ENCODE data around the gene ACSF3.
A peak's percentile ranks its signal among the peaks of the same experiment; 100 is the strongest.

Gene ACSF3

DNA sequence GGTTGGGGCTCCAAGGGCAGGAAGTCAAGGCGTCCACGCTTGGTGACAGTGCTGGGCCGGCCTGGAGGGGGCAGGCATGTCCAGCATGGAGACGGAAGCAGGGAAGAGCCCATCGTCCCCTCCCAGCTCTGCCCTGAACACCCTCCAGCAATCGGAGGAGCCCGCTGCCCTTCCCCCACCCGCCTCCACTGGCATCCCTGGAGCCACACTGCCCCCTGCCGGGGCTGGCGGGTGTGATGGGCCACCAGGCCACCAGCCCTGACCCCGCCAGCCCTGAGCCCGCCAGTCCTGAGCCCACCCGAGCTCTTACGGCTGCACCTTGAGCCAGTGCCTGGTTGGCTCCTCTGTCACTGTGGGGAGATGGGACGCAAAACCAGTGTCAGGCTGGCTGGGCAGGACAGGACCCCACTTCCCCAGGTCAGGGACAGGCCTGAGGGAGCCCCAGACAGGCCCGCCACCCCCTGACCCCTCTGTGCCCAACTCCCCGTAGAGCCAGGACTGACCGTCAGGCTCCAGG is 73.8 kb downstream of the ACSF3 start (continued):
- TF ChIP-seq, protein P1, sequence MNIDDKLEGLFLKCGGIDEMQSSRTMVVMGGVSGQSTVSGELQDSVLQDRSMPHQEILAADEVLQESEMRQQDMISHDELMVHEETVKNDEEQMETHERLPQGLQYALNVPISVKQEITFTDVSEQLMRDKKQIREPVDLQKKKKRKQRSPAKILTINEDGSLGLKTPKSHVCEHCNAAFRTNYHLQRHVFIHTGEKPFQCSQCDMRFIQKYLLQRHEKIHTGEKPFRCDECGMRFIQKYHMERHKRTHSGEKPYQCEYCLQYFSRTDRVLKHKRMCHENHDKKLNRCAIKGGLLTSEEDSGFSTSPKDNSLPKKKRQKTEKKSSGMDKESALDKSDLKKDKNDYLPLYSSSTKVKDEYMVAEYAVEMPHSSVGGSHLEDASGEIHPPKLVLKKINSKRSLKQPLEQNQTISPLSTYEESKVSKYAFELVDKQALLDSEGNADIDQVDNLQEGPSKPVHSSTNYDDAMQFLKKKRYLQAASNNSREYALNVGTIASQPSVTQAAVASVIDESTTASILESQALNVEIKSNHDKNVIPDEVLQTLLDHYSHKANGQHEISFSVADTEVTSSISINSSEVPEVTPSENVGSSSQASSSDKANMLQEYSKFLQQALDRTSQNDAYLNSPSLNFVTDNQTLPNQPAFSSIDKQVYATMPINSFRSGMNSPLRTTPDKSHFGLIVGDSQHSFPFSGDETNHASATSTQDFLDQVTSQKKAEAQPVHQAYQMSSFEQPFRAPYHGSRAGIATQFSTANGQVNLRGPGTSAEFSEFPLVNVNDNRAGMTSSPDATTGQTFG (tag by site-specific recombination; IDR thresholded peaks at IDR 0.05; ENCODE audit: borderline replicate concordance): no peak
- TF ChIP-seq KLF8 (tag by site-specific recombination; IDR thresholded peaks at IDR 0.05): peak; percentile 55; the same call in 1 of the 2 replicates
- 0 out of 2 replicates have a peak, but pooled peaks have one; percentile 24 for TF ChIP-seq IKZF3 (tag by site-specific recombination; IDR thresholded peaks at IDR 0.05)
- TF ChIP-seq ZNF10 (tag by site-specific recombination; IDR thresholded peaks at IDR 0.05): no peak
- no peak for TF ChIP-seq ZNF600 (tag by site-specific recombination; IDR thresholded peaks at IDR 0.05)
- TF ChIP-seq, protein P2, sequence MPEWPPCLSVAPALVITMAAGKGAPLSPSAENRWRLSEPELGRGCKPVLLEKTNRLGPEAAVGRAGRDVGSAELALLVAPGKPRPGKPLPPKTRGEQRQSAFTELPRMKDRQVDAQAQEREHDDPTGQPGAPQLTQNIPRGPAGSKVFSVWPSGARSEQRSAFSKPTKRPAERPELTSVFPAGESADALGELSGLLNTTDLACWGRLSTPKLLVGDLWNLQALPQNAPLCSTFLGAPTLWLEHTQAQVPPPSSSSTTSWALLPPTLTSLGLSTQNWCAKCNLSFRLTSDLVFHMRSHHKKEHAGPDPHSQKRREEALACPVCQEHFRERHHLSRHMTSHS (tag by site-specific recombination; IDR thresholded peaks at IDR 0.05): no peak
- TF ChIP-seq ZNF138 (tag by site-specific recombination; IDR thresholded peaks at IDR 0.05; ENCODE audit: borderline replicate concordance): no peak
- no peak for TF ChIP-seq HOXC10 (CRISPR knock-in tag; IDR thresholded peaks at IDR 0.05)
- no peak for TF ChIP-seq FEZF1 (tag by site-specific recombination; IDR thresholded peaks at IDR 0.05)
- no peak for TF ChIP-seq ZNF202 (tag by site-specific recombination; IDR thresholded peaks at IDR 0.05; ENCODE audit: borderline replicate concordance)
- TF ChIP-seq ZNF654 (tag by site-specific recombination; IDR thresholded peaks at IDR 0.05; ENCODE audit: low read depth): peak; percentile 87
- TF ChIP-seq ZNF174 (tag by site-specific recombination; IDR thresholded peaks at IDR 0.05): no peak
- peak; percentile 34; the same call in 1 of the 2 replicates for TF ChIP-seq SP3 (tag by site-specific recombination; IDR thresholded peaks at IDR 0.05)
- no peak for TF ChIP-seq ZNF658 (tag by site-specific recombination; IDR thresholded peaks at IDR 0.05)
- no peak for TF ChIP-seq ZNF248 (tag by site-specific recombination; IDR thresholded peaks at IDR 0.05)
- TF ChIP-seq ZNF302 (tag by site-specific recombination; IDR thresholded peaks at IDR 0.05; ENCODE audit: low read depth): no peak
- no peak for TF ChIP-seq ZNF146 (tag by site-specific recombination; IDR thresholded peaks at IDR 0.05)
- TF ChIP-seq OVOL3 (tag by site-specific recombination; IDR thresholded peaks at IDR 0.05): no peak
- no peak for TF ChIP-seq OSR2 (tag by site-specific recombination; IDR thresholded peaks at IDR 0.05)
- TF ChIP-seq ZNF677 (tag by site-specific recombination; IDR thresholded peaks at IDR 0.05): no peak
- peak; percentile 62 for TF ChIP-seq KLF1 (tag by site-specific recombination; IDR thresholded peaks at IDR 0.05)
- no peak for TF ChIP-seq ZFP69B (tag by site-specific recombination; IDR thresholded peaks at IDR 0.05)
- TF ChIP-seq, protein P3, sequence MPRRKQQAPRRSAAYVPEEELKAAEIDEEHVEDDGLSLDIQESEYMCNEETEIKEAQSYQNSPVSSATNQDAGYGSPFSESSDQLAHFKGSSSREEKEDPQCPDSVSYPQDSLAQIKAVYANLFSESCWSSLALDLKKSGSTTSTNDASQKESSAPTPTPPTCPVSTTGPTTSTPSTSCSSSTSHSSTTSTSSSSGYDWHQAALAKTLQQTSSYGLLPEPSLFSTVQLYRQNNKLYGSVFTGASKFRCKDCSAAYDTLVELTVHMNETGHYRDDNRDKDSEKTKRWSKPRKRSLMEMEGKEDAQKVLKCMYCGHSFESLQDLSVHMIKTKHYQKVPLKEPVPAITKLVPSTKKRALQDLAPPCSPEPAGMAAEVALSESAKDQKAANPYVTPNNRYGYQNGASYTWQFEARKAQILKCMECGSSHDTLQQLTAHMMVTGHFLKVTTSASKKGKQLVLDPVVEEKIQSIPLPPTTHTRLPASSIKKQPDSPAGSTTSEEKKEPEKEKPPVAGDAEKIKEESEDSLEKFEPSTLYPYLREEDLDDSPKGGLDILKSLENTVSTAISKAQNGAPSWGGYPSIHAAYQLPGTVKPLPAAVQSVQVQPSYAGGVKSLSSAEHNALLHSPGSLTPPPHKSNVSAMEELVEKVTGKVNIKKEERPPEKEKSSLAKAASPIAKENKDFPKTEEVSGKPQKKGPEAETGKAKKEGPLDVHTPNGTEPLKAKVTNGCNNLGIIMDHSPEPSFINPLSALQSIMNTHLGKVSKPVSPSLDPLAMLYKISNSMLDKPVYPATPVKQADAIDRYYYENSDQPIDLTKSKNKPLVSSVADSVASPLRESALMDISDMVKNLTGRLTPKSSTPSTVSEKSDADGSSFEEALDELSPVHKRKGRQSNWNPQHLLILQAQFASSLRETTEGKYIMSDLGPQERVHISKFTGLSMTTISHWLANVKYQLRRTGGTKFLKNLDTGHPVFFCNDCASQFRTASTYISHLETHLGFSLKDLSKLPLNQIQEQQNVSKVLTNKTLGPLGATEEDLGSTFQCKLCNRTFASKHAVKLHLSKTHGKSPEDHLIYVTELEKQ (tag by site-specific recombination; IDR thresholded peaks at IDR 0.05; ENCODE audit: borderline replicate concordance): no peak
- no peak for TF ChIP-seq ZNF157 (tag by site-specific recombination; IDR thresholded peaks at IDR 0.05)
- TF ChIP-seq, protein P4, sequence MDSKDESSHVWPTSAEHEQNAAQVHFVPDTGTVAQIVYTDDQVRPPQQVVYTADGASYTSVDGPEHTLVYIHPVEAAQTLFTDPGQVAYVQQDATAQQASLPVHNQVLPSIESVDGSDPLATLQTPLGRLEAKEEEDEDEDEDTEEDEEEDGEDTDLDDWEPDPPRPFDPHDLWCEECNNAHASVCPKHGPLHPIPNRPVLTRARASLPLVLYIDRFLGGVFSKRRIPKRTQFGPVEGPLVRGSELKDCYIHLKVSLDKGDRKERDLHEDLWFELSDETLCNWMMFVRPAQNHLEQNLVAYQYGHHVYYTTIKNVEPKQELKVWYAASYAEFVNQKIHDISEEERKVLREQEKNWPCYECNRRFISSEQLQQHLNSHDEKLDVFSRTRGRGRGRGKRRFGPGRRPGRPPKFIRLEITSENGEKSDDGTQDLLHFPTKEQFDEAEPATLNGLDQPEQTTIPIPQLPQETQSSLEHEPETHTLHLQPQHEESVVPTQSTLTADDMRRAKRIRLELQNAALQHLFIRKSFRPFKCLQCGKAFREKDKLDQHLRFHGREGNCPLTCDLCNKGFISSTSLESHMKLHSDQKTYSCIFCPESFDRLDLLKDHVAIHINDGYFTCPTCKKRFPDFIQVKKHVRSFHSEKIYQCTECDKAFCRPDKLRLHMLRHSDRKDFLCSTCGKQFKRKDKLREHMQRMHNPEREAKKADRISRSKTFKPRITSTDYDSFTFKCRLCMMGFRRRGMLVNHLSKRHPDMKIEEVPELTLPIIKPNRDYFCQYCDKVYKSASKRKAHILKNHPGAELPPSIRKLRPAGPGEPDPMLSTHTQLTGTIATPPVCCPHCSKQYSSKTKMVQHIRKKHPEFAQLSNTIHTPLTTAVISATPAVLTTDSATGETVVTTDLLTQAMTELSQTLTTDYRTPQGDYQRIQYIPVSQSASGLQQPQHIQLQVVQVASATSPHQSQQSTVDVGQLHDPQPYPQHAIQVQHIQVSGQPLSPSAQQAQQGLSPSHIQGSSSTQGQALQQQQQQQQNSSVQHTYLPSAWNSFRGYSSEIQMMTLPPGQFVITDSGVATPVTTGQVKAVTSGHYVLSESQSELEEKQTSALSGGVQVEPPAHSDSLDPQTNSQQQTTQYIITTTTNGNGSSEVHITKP (tag by site-specific recombination; IDR thresholded peaks at IDR 0.05): peak; percentile 82
- TF ChIP-seq ZNF335 (tag by site-specific recombination; conservative IDR thresholded peaks at IDR 0.05): no peak
- TF ChIP-seq ZNF311 (tag by site-specific recombination; IDR thresholded peaks at IDR 0.05; ENCODE audit: borderline replicate concordance): no peak
- TF ChIP-seq ZNF571 (tag by site-specific recombination; IDR thresholded peaks at IDR 0.05): no peak
- TF ChIP-seq ZNF707 (tag by site-specific recombination; IDR thresholded peaks at IDR 0.05): no peak
- no peak for TF ChIP-seq ZNF37A (tag by site-specific recombination; IDR thresholded peaks at IDR 0.05)
- TF ChIP-seq, protein P5, sequence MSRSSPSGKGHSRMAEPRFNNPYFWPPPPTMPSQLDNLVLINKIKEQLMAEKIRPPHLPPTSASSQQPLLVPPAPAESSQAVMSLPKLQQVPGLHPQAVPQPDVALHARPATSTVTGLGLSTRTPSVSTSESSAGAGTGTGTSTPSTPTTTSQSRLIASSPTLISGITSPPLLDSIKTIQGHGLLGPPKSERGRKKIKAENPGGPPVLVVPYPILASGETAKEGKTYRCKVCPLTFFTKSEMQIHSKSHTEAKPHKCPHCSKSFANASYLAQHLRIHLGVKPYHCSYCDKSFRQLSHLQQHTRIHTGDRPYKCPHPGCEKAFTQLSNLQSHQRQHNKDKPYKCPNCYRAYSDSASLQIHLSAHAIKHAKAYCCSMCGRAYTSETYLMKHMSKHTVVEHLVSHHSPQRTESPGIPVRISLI (tag by site-specific recombination; IDR thresholded peaks at IDR 0.05): no peak
